ENCODE data around the gene ACTR5.
"Not testable (repeated sequence)": the region's sequence is repeated elsewhere in the genome, so short reads cannot be mapped to it uniquely, and the experiment has no call there.

Gene ACTR5

DNA sequence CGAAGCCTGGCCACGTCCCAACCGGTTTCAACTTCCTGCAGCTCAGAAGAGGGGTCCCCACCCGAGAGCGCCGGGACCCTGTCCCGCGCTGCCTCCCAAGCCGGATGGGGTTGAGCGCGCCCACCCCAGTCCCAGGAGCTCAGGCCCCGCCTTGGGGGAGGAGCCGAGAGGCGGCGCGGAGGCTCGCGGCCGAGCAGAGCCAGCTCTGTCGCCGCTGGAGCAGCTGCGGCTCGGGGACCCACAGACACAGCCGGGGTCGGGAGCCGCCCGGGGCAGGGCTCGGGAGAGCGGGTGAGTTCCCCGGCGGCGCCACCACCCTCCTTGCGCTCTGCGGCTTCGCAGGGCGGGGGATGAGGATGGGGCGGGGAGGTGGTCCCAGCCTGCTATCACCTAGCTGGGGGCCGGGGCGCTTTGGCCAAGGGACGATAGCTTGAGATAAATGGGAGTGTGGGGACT lies 57.3 kb downstream of the ACTR5 start, which contains the start of gene PPP1R16B:
PPP1R16B (plus strand) TSS at position 196 of the 456 bp plus-strand sequence. CDS start 30,229 bp downstream, outside the sequence.
- DNase-seq (ENCODE audit: low spot score): peak; percentile 66

DNA sequence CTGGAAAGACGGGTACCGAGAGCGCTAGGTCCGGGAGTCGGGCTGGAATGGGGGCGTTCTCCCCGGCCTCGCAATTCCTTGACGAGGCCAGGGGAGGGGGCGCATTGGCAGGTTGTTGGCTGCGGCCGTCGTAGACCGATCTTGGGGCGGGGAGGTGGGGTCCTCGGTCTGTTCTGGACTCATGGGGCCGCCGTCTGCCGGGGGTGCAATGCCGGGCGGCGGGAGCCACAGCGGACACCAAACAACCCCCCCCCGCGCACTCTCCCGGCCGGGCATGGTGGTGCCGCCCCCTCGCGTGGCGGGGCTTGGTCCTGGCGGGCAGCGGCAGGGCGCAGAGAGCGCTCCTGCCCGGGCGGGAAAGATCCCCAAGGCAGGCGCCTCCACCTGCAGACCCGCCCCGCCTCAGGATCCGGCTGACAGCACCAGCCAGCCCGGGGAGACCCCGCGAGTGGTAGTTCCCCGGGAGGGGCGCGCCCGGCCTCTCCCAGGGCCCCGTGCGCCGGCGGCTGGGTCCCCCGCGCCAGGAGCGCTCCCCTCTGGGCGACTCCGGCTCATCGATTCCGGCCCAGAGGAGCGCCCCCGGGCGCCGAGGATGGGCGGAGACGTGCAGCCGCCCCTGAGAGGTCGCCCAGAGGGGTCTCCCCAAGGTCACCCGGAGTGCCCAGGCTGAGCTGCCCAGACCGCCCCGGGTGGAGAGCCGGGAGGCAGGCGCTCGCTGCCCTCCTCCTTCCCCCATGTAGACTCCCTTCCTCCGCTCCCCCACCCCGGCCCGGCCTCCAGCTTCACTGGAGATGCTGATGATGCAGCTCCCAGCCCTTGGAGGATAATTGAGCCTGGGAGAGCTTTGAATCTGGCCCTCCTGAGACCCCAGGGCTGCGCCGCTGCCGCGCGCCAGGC lies 57.9 kb downstream of the ACTR5 start:
- no peak for DNase-seq (ENCODE audit: low spot score)

DNA sequence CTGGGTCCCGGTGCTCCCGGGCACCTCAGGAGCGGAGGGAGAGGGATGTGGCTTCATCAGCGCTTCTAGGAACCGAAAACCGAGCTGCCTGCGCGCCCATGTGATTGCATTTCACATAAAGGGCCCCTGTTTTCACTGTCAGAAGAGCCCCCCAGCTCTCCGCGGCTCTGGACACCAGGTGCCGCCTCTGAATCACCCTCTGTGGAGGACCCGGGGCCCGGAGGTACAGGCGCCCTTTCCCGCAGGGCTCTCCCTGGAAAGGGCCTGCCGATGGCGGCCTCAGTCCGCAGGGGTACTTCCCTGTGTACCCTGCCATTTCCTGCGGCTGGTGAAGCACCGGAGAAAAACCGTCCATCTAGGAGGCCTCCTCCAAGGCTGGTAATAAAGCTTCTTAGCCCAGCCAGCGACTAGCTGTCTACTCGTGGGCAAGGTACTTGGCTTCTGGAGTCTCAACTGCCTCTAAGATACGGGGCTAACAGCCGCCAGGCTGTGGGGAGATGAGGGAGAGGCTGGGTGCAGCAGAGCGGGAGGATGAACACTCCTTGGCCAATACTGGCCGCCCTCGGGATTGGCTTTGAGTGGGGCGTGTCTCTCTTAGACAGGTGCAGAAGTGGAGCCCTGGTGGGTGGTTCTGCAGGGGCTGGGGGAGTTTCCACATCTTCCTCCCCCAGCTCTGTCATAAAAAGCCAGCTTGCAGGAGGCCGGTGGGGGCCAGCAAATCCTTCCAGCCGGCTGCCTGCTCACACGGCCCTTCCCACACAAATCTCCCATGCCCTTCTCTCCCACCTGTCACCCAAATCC lies 58.8 kb downstream of the ACTR5 start:
- DNase-seq (ENCODE audit: low spot score): peak; percentile 43

DNA sequence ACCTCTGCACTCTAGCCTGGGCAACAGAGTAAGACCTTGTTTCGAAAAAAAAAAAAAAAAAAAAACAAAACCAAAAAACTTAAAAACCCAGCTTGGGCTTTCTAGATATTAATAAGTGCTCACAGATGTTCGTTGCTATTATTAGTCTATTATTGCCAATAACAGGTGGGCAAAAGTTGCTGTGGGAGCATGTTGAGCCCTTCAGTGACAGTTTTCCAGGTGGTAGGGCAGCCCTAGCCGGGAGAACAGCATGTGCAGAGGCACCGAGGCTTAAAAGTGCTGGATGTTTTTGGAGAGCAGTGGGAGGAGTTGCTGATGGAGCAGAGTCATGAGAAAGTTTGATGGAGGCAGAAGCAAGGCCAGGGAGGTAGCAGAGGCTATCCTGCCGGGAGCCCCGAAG lies 61.7 kb downstream of the ACTR5 start:
- DNase-seq (ENCODE audit: low spot score): no peak

DNA sequence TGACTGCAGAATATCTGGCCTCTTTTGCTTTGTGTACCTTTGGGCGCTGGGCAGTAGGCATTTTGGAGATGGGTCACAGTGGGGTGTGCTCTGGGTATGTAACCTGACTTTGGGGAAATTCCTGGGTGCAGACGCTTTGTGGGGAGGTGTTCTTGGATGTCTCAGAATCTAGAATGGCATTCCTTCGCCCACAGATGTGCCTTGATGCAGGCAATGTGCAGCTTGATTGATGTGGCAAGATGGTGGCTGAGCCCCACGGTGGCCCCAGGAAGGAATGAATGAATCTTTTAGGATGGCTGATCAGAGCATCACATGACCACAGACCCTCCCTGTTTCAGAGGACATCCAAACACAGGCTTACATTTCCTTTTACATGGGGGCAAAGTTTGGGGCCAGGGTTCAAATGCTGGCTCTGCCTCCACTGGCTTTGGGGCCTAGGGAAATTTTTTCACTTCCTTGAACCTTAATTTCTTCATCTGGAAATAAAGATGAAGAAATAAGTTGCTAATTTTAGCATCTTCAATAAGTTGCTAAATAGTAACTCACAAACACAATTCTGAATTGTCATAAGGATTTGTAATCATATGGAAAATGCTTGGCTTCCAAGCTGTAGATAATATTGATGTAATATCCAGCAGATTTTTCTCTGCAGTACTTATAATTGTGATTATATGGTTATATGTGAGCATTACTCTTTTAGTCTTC lies 62.8 kb downstream of the ACTR5 start:
- DNase-seq (ENCODE audit: low spot score): no peak

DNA sequence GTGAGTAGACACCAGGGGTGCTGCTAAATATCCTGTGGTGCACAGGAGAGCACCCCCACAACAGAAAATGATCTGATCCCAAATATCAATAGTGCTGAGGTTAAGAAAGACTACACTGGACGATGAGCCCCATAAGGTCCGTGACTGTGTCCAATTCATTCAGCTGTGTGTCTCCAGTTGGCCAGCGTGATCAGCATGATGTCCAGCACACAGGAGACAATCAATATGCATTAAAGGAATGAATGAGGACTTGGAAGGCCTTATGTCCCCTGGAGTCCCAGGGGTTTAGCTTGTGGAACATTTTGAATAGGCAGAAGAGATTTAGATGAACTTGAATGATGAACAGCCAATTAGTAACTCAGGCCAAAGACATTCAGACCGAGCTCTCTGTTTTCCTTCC lies 63.5 kb downstream of the ACTR5 start:
- DNase-seq (ENCODE audit: low spot score): no peak

DNA sequence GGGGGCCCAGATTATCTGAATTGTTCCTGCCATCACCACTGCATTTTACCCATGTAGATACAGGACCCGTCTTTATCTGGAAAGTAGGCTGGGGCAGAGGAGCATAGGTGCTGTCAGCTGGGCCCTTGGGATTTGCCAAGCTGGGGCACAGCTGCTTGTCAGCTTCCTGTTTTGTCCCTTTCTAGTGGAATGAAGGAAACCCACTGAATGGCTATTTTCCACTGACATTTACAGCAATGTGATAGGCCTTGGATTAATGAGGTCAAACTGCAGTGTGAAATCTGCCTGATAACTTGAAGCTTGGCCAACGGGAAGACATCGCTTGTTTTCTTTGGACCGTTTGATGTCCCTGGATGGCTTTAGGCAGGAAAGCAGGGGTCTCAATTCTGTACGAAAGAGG lies 63.9 kb downstream of the ACTR5 start:
- DNase-seq (ENCODE audit: low spot score): no peak

DNA sequence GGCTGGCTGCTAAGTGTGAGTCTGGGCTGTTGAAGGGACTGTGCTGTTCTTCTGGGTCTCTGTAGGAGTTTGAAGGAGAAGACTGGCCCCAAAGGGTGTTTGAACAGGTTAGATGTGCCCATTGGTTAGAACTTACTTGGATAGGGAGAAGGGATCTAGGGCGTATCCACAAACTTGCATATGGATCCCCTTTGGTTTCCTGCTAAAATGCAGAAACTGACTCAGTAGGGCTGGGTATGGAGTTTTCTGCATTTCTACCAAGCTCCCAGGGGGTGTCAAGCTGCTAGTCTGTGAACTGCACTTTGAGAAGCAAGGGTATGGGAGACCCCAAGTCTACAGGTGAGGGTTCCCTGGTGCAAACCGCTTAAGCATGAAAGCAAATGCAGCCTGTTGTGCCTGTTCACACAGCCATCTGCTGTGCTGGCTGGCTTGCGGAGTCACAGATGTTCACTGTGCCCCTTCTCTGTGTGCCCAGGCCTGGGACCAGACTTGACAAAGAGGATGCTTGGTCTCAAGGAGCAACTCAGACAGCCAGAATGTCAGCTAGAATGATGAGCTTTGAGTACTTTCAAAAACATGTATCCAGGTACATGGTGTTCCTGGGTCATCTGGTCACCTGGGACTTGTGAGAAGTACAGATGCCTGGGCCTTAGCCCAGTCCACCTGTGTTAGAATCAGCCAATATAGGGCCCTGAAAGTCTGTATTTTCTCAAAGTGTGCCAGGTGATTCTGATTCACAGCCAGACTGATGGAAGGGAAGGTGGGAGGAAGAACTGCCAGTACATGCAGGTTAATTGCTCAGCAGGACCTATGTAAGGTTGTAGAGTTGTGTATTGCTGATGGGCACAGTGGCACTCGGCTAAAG lies 64.7 kb downstream of the ACTR5 start:
- DNase-seq (ENCODE audit: low spot score): no peak

DNA sequence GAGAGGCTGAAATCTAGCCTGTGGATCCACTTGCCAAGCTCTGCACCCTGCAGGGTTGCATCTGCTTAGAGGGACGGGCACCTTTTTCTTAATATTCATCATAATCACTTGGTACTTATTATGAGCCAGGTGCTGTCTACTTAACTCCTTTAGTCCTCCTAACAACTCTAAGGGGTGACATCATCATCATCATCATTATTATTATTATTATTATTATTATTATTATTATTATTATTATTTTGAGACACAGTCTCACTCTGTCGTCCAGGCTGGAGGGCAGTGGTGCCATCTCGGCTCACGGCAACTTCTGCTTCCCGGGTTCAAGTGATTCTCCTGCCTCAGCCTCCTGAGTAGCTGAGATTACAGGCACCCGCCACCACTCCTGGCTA lies 65.3 kb downstream of the ACTR5 start:
- DNase-seq (ENCODE audit: low spot score): not testable (repeated sequence)

DNA sequence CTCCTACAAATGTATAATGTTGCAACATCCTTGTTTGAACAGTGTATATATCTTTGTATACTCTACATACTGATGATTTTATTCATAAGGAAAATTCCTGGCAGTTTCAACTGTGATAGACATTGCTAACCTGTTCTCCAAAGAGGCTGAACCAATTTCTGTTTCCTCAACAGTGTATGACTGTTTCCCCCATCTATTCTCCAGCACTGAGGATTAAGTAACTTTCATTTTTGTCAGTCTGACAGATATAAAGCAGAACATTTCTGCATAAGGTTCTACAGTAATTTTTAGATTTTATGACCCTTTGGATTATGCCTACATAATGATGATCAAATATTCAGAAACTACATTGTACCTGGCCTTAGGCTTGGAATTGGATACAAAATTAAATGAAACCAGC lies 67.2 kb downstream of the ACTR5 start:
- no peak for DNase-seq (ENCODE audit: low spot score)

DNA sequence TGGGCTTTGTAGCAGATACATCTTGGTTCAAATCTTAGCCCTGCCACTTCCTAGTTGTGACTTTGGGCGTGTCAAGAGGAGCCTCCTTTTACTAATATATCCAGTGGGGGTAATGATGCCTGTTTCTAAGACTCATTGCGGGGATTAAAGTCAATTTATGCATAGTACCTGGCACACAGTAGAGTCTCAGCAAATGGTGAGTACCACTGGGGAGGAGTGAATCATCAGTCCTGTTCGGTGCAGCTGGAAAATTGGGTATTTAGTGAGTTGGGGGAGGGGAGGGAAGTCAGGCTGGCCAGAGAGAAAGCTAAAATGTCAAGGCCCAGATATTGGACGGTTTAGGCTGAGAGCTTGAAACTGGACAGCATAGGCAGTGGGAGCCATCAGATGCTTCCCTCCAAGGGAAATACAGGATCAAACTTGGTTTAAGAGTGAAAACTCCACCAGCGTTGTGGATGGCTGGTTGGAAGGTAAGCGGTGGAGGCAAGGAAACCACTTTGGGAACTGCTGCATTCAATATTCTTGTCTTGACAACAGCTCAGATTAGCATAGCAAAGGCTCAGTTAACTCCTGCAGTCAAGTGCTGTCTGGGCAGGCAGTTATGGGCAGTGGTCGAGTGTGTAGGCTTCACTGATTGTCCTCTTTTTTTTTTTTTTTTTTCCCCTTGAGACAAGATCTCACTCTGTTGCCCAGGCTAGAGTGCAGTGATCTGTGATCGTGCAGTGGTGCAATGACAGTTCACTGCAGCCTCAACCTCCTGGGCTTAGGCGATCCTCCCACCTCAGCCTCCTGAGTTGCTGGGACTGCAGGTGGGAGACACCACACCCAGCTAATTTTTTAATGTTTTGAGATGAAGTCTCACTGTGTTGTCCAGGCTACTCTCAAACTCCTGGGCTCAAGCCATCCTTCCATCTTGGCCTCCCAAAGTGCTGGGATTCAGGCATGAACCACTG lies 70.1 kb downstream of the ACTR5 start:
- no peak for DNase-seq (ENCODE audit: low spot score)
